Measurements from ENCODE around the gene C5orf15. TPM values are rescaled to one million over a fixed set of nuclear protein-coding genes. Genes with fewer than 3 reads are reported as not detected.
A peak's percentile ranks its signal among the peaks of the same experiment; 100 is the strongest.

The C5orf15 gene
- total RNA-seq, 1 experiment from 2014 or later, result 45.2 TPM

DNA sequence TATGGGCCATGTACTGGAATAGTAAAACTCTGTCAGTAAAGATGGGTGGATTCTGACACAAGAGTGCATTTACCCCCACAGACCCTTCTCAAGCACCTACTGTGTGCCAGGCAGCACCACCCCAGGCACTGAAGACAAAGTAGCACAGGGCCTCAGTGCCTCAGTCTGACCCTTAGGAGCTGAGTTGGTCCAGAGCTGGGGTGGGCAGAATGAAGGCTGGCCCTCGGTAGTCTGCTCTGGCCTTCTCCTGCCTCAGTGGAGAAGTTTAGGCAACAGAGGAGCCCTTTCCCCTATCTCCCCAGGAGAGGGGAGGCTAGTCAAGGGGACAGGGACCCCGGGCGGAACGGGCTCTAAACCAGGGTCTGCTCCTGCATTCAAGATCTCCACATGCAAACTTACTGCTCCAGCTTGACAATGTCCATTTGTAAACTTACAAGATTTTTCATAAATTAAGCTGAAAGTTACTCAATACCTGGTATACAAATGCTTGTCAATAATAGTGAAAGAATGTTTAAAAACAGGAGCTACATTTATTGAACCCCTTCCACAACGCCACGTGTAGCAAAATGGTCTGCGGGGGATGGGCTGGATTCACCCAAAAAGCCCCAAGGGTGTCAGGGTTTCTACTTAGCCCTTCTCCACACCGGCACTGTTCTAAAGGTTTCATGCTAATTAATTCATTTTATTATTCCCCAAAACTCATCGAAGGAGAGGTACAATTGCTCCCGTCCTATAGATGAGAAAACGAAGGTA, 34.8 kb upstream of the C5orf15 start:
- TF ChIP-seq EZH2 (IDR thresholded peaks at IDR 0.05; ENCODE audit: low read length, unreplicated experiment) (no peak), EZH2phosphoT487 (IDR thresholded peaks at IDR 0.05; ENCODE audit: borderline replicate concordance, low read length) (no peak)
- TF ChIP-seq, protein P1, sequence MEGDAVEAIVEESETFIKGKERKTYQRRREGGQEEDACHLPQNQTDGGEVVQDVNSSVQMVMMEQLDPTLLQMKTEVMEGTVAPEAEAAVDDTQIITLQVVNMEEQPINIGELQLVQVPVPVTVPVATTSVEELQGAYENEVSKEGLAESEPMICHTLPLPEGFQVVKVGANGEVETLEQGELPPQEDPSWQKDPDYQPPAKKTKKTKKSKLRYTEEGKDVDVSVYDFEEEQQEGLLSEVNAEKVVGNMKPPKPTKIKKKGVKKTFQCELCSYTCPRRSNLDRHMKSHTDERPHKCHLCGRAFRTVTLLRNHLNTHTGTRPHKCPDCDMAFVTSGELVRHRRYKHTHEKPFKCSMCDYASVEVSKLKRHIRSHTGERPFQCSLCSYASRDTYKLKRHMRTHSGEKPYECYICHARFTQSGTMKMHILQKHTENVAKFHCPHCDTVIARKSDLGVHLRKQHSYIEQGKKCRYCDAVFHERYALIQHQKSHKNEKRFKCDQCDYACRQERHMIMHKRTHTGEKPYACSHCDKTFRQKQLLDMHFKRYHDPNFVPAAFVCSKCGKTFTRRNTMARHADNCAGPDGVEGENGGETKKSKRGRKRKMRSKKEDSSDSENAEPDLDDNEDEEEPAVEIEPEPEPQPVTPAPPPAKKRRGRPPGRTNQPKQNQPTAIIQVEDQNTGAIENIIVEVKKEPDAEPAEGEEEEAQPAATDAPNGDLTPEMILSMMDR (conservative IDR thresholded peaks at IDR 0.05; ENCODE audit: low read depth, low read length), result no peak
- H3K36me3 ChIP-seq (ENCODE audit: low read depth, low read length), result peaks cover 14% of the 10 kb centered on the region; the same call in 1 of the 2 replicates
- H2AFZ ChIP-seq (ENCODE audit: low read length), result no peak overlapping the region
- H3K27ac ChIP-seq (ENCODE audit: low read length), result peak overlapping the region; percentile 87
- intact Hi-C loops (cut with micrococcal nuclease), result no loop called here
- TSS peak; percentile 54 for BruUV-seq (replicated peaks)
- CTCF ChIA-PET, result no interaction called here
- H4K20me1 ChIP-seq (ENCODE audit: low read length), result peaks cover 44% of the 10 kb centered on the region
- no peak for DNase-seq
- H3F3A ChIP-seq (ENCODE audit: low read length, unreplicated experiment), result no peaks in the 10 kb centered on the region
- POLR2A ChIA-PET (ENCODE audit: unreplicated experiment), result interaction anchor here (0.6 kb wide), 1 partner anchor 510 kb away, joined by 3 read pairs; no protein-coding TSS in a partner anchor
- no peaks in the 10 kb centered on the region for H3K9me3 ChIP-seq (ENCODE audit: low read length)
- H3K4me1 ChIP-seq (ENCODE audit: insufficient read depth, low read length), result peaks cover 26% of the 10 kb centered on the region
- peak overlapping the region; percentile 84 for H3K4me3 ChIP-seq (ENCODE audit: low read length)
- H3K4me2 ChIP-seq (ENCODE audit: low read length), result peak overlapping the region; percentile 90
- no peak for ATAC-seq
- H3K79me2 ChIP-seq (ENCODE audit: low read length), result peaks cover 75% of the 10 kb centered on the region
- H3K9me2 ChIP-seq (replicated peaks; ENCODE audit: low read length), result no peaks in the 10 kb centered on the region
- no peaks in the 10 kb centered on the region for H3K27me3 ChIP-seq (ENCODE audit: low read length)
- H3K9ac ChIP-seq (ENCODE audit: low read length), result peak overlapping the region; percentile 98

DNA sequence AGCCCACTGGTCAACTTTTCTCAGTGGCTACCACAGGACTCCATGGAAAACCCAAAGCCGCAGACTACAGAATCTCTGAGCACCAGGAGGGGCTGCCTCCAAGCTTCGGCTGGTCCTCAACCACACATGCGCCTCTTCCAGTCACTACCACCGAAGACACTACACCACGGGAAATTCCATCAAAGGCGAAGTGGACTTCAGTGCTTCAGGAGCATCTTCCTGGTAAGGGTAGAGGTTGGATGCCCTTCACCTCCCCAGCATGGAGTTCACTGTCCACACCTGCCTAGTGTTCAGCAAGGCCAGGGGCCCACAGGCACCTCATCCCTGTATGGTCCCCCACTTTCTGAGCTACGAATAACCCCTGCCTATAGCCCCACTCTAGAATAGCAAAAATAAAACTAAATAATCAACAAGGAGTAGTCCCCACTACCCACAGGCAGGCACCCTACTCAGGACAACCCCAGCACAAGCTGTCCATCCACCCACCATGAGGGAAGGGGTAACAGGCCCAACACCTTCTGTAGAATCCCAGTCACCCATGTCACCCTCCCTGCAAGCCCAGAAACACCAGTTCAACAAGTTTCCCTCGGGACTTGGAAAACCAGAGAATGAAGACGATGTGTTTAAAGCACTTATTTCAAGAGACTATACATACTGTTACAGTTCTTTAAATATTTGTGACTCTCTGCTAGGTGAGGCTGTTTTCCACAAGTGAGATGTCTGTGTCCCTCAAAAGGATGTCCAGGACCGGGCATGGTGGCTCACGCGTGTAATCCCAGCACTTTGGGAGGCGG, 33.7 kb upstream of the C5orf15 start:
- Histone ChIP-seq H3K4me1 (ENCODE audit: insufficient read depth, low read length) (peaks cover 26% of the 10 kb centered on the region), H4K20me1 (ENCODE audit: low read length) (peaks cover 45% of the 10 kb centered on the region)
- BruUV-seq (replicated peaks), result no TSS peak

More for the DNA sequence above, 33.7 kb upstream of the C5orf15 start:
- TF ChIP-seq, protein P1 (conservative IDR thresholded peaks at IDR 0.05; ENCODE audit: low read depth, low read length), result no peak
- no peak for TF ChIP-seq EZH2phosphoT487 (IDR thresholded peaks at IDR 0.05; ENCODE audit: borderline replicate concordance, low read length)
- no peak for TF ChIP-seq EZH2 (IDR thresholded peaks at IDR 0.05; ENCODE audit: low read length, unreplicated experiment)
- Histone ChIP-seq H3K4me2 (ENCODE audit: low read length) (peak overlapping the region; percentile 90), H3K36me3 (ENCODE audit: low read depth, low read length) (peaks cover 14% of the 10 kb centered on the region; the same call in 1 of the 2 replicates), H2AFZ (ENCODE audit: low read length) (no peak overlapping the region), H3K27me3 (ENCODE audit: low read length) (no peaks in the 10 kb centered on the region), H3K9ac (ENCODE audit: low read length) (peak overlapping the region; percentile 98; the same call in 1 of the 2 replicates), H3K79me2 (ENCODE audit: low read length) (peaks cover 86% of the 10 kb centered on the region), H3F3A (ENCODE audit: low read length, unreplicated experiment) (no peaks in the 10 kb centered on the region), H3K9me3 (ENCODE audit: low read length) (no peaks in the 10 kb centered on the region), H3K4me3 (ENCODE audit: low read length) (peak overlapping the region; percentile 84), H3K9me2 (replicated peaks; ENCODE audit: low read length) (no peaks in the 10 kb centered on the region), H3K27ac (ENCODE audit: low read length) (no peak overlapping the region)
- DNase-seq, result peak; percentile 36
- ATAC-seq, result no peak
- ChIA-PET POLR2A (ENCODE audit: unreplicated experiment) (no interaction called here), CTCF (no interaction called here)
- intact Hi-C loops (cut with micrococcal nuclease), result no loop called here
